Inflammatory macrophage treated with lipopolysaccharide for 4 hours (primary cell): ENCODE results near the gene FBXO4.

Experiments used
- DNase-seq: peaks from one replicate; pipeline ENCODE4 v3.0.0-alpha.2; 2020

Gene FBXO4

GRCh38 chr5:41983284-41983683, 58.2 kb downstream of the FBXO4 start:
- no peak for DNase-seq

GRCh38 chr5:41985945-41986695, 61.0 kb downstream of the FBXO4 start:
- no peak for DNase-seq
